ENCODE measurements around the gene HNMT. TPM values are rescaled to one million over a fixed set of nuclear protein-coding genes. Genes with fewer than 3 reads are reported as not detected.

HNMT gene
- total RNA-seq, 1 donor from 2014 or later = 67.4 TPM

DNA sequence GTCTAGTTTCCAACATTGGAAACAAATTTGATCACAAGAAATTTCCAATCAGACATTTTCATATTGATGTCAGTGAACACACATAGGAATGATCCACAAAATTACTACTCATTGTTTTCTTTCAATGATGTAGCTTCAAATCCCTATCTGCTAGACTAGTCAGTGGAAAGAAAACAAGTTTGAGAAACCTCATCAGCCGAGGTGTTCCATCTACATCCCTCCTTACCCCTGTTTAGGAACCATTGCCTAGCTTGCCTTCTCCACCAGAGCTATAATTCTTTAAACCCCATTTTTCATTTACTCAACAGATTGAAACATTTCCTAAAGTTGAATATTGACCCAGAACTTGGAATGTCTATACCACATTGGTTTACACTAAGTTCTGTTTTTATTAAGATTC, 45.3 kb downstream of the HNMT start:
- TF ChIP-seq, protein P1, sequence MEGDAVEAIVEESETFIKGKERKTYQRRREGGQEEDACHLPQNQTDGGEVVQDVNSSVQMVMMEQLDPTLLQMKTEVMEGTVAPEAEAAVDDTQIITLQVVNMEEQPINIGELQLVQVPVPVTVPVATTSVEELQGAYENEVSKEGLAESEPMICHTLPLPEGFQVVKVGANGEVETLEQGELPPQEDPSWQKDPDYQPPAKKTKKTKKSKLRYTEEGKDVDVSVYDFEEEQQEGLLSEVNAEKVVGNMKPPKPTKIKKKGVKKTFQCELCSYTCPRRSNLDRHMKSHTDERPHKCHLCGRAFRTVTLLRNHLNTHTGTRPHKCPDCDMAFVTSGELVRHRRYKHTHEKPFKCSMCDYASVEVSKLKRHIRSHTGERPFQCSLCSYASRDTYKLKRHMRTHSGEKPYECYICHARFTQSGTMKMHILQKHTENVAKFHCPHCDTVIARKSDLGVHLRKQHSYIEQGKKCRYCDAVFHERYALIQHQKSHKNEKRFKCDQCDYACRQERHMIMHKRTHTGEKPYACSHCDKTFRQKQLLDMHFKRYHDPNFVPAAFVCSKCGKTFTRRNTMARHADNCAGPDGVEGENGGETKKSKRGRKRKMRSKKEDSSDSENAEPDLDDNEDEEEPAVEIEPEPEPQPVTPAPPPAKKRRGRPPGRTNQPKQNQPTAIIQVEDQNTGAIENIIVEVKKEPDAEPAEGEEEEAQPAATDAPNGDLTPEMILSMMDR (IDR thresholded peaks at IDR 0.05) = no peak
- ATAC-seq (no peak), DNase-seq (no peak)
- Histone ChIP-seq H3K36me3 (peaks cover 26% of the 10 kb centered on the region), H3K27ac (no peak overlapping the region), H3K4me3 (no peak overlapping the region), H3K9me3 (no peaks in the 10 kb centered on the region), H3K4me1 (no peaks in the 10 kb centered on the region), H3K27me3 (no peaks in the 10 kb centered on the region)
- intact Hi-C loops (cut with DNase I) = no loop called here

DNA sequence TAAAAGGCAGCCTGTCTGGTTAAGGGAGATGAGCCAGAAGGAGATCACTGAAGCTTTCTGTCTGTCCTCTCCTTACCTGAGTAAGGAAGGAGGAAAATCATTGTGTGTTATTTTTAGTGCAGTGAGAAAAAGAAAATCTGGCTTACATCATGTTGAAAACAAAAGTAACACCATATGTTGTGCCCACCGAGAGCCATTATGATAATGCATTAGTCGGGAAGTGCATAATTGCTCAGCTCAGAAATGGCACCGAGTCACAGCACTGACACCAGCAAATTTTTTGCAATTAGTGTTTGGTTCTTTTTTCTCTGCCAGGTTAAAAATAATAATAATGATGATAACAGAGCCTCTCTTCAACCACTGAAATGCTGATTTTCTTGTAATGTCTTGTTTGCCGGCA, 46.6 kb downstream of the HNMT start:
- Histone ChIP-seq H3K27ac (no peak overlapping the region), H3K4me3 (no peak overlapping the region), H3K4me1 (no peaks in the 10 kb centered on the region), H3K27me3 (no peaks in the 10 kb centered on the region), H3K36me3 (peaks cover 13% of the 10 kb centered on the region), H3K9me3 (no peaks in the 10 kb centered on the region)
- DNase-seq (no peak), ATAC-seq (no peak)
- TF ChIP-seq, protein P1 (IDR thresholded peaks at IDR 0.05) = no peak
- intact Hi-C loops (cut with DNase I) = no loop called here

DNA sequence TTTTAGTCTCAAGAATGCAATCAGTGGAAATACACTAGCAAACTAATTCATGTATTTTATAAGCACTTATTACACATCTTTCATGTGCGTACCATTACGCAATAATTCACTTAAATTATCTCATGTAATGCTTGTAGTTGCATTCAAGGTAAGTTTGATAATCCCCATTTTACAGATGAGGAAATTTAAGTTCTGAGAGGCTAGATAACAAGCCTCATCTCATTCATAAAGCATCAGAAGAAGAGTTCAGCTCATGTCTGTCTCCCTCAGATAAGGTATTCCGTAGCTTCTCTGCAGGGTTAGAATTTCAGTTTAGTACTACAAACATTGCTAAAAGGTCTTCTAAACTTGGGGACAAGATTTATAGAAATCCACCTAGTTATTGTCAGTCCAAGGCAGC, 47.8 kb downstream of the HNMT start:
- TF ChIP-seq, protein P1 (IDR thresholded peaks at IDR 0.05) = no peak
- no peak for DNase-seq
- Histone ChIP-seq H3K36me3 (peaks cover 11% of the 10 kb centered on the region), H3K4me1 (no peaks in the 10 kb centered on the region), H3K27me3 (no peaks in the 10 kb centered on the region), H3K9me3 (no peaks in the 10 kb centered on the region), H3K27ac (no peak overlapping the region), H3K4me3 (no peak overlapping the region)
- ATAC-seq = no peak
- intact Hi-C loops (cut with DNase I) = no loop called here

DNA sequence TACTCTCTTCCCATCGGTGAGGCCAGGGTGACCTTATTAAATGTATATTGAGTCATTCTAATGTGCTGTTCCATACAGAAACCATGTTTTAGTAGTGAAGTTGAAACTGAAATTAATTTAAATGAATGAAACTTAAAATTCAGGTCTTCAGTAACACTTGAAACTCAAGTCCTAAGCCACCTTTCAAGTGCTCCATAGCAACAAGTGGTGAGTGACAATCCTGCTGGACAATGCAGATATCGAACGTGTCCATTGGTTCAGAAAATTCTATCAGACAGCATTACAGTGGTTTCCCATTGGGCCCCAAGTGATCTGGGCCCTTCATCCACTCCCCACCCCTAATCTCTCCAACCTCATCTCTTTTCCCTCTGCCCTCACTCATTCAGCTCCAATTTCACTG, 48.7 kb downstream of the HNMT start:
- Histone ChIP-seq H3K4me1 (no peaks in the 10 kb centered on the region), H3K27ac (no peak overlapping the region), H3K4me3 (no peak overlapping the region), H3K9me3 (no peaks in the 10 kb centered on the region), H3K27me3 (no peaks in the 10 kb centered on the region), H3K36me3 (peaks cover 11% of the 10 kb centered on the region)
- DNase-seq = no peak
- no peak for ATAC-seq
- TF ChIP-seq, protein P1 (IDR thresholded peaks at IDR 0.05) = no peak
- intact Hi-C loops (cut with DNase I) = no loop called here

DNA sequence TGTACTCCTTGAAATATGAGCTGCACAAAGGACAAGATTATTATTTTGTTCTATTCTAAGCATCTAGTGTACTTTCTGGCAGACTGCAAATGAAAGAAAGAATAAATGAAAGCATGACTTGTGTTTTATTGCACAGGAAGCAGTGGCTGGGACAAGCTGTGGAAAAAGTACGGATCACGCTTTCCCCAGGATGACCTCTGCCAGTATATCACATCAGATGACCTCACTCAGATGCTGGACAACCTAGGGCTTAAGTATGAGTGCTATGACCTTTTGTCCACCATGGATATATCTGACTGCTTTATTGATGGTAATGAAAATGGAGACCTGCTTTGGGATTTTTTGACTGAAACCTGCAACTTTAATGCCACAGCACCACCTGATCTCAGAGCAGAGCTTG, 49.4 kb downstream of the HNMT start:
- Histone ChIP-seq H3K9me3 (no peaks in the 10 kb centered on the region), H3K4me1 (no peaks in the 10 kb centered on the region), H3K27ac (no peak overlapping the region), H3K36me3 (peaks cover 11% of the 10 kb centered on the region), H3K4me3 (no peak overlapping the region), H3K27me3 (no peaks in the 10 kb centered on the region)
- TF ChIP-seq, protein P1 (IDR thresholded peaks at IDR 0.05) = no peak
- DNase-seq = no peak
- ATAC-seq = no peak
- intact Hi-C loops (cut with DNase I) = no loop called here

DNA sequence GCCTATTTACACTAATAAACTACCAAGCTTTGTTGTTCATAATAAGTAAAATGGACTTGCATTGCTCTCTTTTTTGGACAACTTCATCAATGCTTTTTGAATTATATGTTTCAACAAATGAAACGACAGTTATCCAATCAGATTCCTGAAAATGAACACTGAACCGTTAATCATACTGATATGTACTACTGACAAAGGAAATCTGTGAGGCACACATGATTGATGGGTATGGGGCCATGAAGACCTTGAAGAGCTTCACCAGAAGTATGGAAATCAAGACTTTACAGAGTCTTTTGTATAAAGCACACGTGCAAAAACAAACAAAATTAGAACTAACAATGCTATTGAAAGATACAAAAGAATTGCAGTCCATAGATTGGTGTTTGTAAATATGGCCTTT, 51.2 kb downstream of the HNMT start:
- Histone ChIP-seq H3K9me3 (no peaks in the 10 kb centered on the region), H3K36me3 (peaks cover 11% of the 10 kb centered on the region), H3K27me3 (no peaks in the 10 kb centered on the region), H3K4me3 (no peak overlapping the region), H3K4me1 (no peaks in the 10 kb centered on the region), H3K27ac (no peak overlapping the region)
- intact Hi-C loops (cut with DNase I) = no loop called here
- TF ChIP-seq, protein P1 (IDR thresholded peaks at IDR 0.05) = no peak
- DNase-seq = no peak
- ATAC-seq = no peak

Measured in upper lobe of right lung (tissue), 1 donor.